Panc1 (cell line): ENCODE data around the gene CLBA1. TPM values are rescaled to one million over a fixed set of nuclear protein-coding genes. Genes with fewer than 3 reads are reported as not detected.

Source experiments
- ATAC-seq: fragments of 200-7000 bp; cut with Tn5 transposase; 2 replicates; pipeline ENCODE4 v1.9.1; 2020; ENCODE audit warnings: mild to moderate bottlenecking, moderate library complexity
- BruUV-seq: library from RNA; stranded (reverse); fragments of 400-500 nt; replicated peaks from 2 replicates; lab custom pipeline; 2021; lab: Mats Ljungman, UMichigan
- CTCF ChIA-PET: fragments of 300-600 bp; sonication (Branson Sonifier 250); formaldehyde crosslinking; loops from one replicate; lab custom pipeline; 2022; ENCODE audit warnings: antibody characterized with exemption; lab: Charles Lee
- POLR2A ChIA-PET: fragments of 300-600 bp; sonication (Branson Sonifier 250); formaldehyde crosslinking; loops from one replicate; lab custom pipeline; 2022; ENCODE audit warnings: antibody characterized with exemption; lab: Charles Lee
- DNase-seq: peaks from one replicate; pipeline ENCODE4 v3.0.0-alpha.2; 2010; ENCODE audit warnings: low read depth, low spot score
- H3K27ac ChIP-seq: 2 replicates; pipeline ENCODE4 v1.5.1; 2011; ENCODE audit warnings: mild to moderate bottlenecking, low read length, inconsistent platforms
- H3K27me3 ChIP-seq: fragments of 200-500 bp; sonication (Bioruptor generic); 2 replicates; pipeline ENCODE4 v1.6.0; 2014; ENCODE audit warnings: low read length, inconsistent platforms; ENCODE audit not compliant: control insufficient read depth, insufficient read depth
- H3K36me3 ChIP-seq: fragments of 200-500 bp; sonication (Bioruptor generic); 2 replicates; pipeline ENCODE4 v1.5.1; 2014; ENCODE audit warnings: inconsistent platforms, mild to moderate bottlenecking, low read length, moderate library complexity; ENCODE audit not compliant: control insufficient read depth, insufficient read depth
- H3K4me1 ChIP-seq: 2 replicates; pipeline ENCODE4 v1.5.1; 2011; ENCODE audit warnings: inconsistent platforms, mild to moderate bottlenecking, low read length, moderate library complexity; ENCODE audit not compliant: control insufficient read depth, insufficient read depth
- H3K4me3 ChIP-seq, 2 experiments: 2 replicates each; pipeline ENCODE4 v1.5.1; 2011 to 2012; ENCODE audit warnings: low read depth in 2 of 2, low read length in 2 of 2, mild to moderate bottlenecking in 2 of 2, inconsistent platforms in 1 of 2, moderate library complexity in 1 of 2
- H3K9me3 ChIP-seq: fragments of 200-500 bp; sonication (Bioruptor generic); 2 replicates; pipeline ENCODE4 v1.5.1; 2014; ENCODE audit warnings: low read depth, mild to moderate bottlenecking, inconsistent platforms, low read length, moderate library complexity; ENCODE audit not compliant: control insufficient read depth, insufficient read depth
- CTCF ChIP-seq: fragments of 450-650 bp; IDR thresholded peaks from 2 replicates; pipeline ENCODE4 v1.5.1; 2017; ENCODE audit warnings: mild to moderate bottlenecking
- POLR2AphosphoS5 ChIP-seq: IDR thresholded peaks from 2 replicates; pipeline ENCODE4 v1.6.1; 2012; ENCODE audit warnings: mild to moderate bottlenecking, low read depth, low read length, moderate library complexity
- REST ChIP-seq, 2 experiments: IDR thresholded peaks; 2 replicates each; pipeline ENCODE4 v1.6.1; 2011 to 2012; ENCODE audit warnings: low read depth in 2 of 2, control low read depth in 1 of 2, low read length in 1 of 2, mild to moderate bottlenecking in 1 of 2, moderate library complexity in 1 of 2; ENCODE audit not compliant: insufficient read depth in 1 of 2
- SIN3A ChIP-seq: IDR thresholded peaks from 2 replicates; pipeline ENCODE4 v1.6.1; 2012; ENCODE audit warnings: low read depth, mild to moderate bottlenecking, low read length, moderate library complexity, borderline replicate concordance; ENCODE audit not compliant: insufficient read depth
- TCF7L2 ChIP-seq: IDR thresholded peaks from 2 replicates; pipeline ENCODE4 v1.6.1; 2011; ENCODE audit warnings: mild to moderate bottlenecking, low read depth, low read length, inconsistent platforms
- in situ Hi-C: cut with HindIII; loops from 2 replicates; pipeline ENCODE4 v1.10.0; 2016; ENCODE audit warnings: low sequenced_read_pairs, low pct_unique_long_range_greater_than_20kb
- intact Hi-C: fragments of 100-400 bp; cut with micrococcal nuclease; formaldehyde crosslinking; loops from one replicate; pipeline ENCODE4 v1.10.0; 2022; ENCODE audit not compliant: unreplicated experiment
- total RNA-seq: library from RNA; stranded (reverse); gene quantifications from one replicate; pipeline ENCODE4 v1.2.1, GENCODE V29; 2021; ENCODE audit not compliant: unreplicated experiment

CLBA1 gene
- total RNA-seq, 1 experiment from 2014 or later: 13.8 TPM

- in situ Hi-C loops (no loop called here), intact Hi-C loops (no loop called here)
- ATAC-seq (no peak), DNase-seq (no peak)
- H3K9me3 ChIP-seq: no peaks in the 10 kb centered on the region
- no TSS peak for BruUV-seq
- CTCF ChIA-PET: no interaction called here
- H3K4me3 ChIP-seq: no peak overlapping the region
- TF ChIP-seq SIN3A: no peak
- TF ChIP-seq POLR2AphosphoS5: no peak
- no peak for TF ChIP-seq TCF7L2
- no peak for TF ChIP-seq CTCF
- TF ChIP-seq REST (IDR thresholded peaks at IDR 0.05; ENCODE audit: insufficient read depth in 1 of 2, low read depth in 2 of 2, low read length in 1 of 2): no peak
- POLR2A ChIA-PET: no interaction called here
- H3K36me3 ChIP-seq: peaks cover 1% of the 10 kb centered on the region; the same call in 1 of the 2 replicates
- no peaks in the 10 kb centered on the region for H3K27me3 ChIP-seq
- H3K27ac ChIP-seq: peak overlapping the region; percentile 46
- peaks cover 32% of the 10 kb centered on the region for H3K4me1 ChIP-seq
Measured at GRCh38 chr14:105025429-105025828, 39.8 kb downstream of the CLBA1 start.

- DNase-seq (no peak), ATAC-seq (no peak)
- no peaks in the 10 kb centered on the region for H3K9me3 ChIP-seq
- no peak overlapping the region for H3K4me3 ChIP-seq
- peaks cover 32% of the 10 kb centered on the region for H3K4me1 ChIP-seq
- CTCF ChIA-PET: no interaction called here
- TF ChIP-seq REST (IDR thresholded peaks at IDR 0.05; ENCODE audit: insufficient read depth in 1 of 2, low read depth in 2 of 2, low read length in 1 of 2): no peak
- TF ChIP-seq CTCF: no peak
- no peaks in the 10 kb centered on the region; the same call in 1 of the 2 replicates for H3K36me3 ChIP-seq
- intact Hi-C loops (no loop called here), in situ Hi-C loops (no loop called here)
- POLR2A ChIA-PET: no interaction called here
- no TSS peak for BruUV-seq
- no peaks in the 10 kb centered on the region for H3K27me3 ChIP-seq
- H3K27ac ChIP-seq: peak overlapping the region; percentile 65; the same call in 1 of the 2 replicates
Measured at GRCh38 chr14:105026033-105026785, 40.6 kb downstream of the CLBA1 start.
